Panc1 (cell line): ENCODE measurements around the gene PARP12. TPM values are rescaled to one million over a fixed set of nuclear protein-coding genes. Genes with fewer than 3 reads are reported as not detected.
"Not testable (repeated sequence)": the region's sequence is repeated elsewhere in the genome, so short reads cannot be mapped to it uniquely, and the experiment has no call there.

Experiments used
- ATAC-seq: fragments of 200-7000 bp; cut with Tn5 transposase; 2 replicates; pipeline ENCODE4 v1.9.1; 2020; ENCODE audit warnings: mild to moderate bottlenecking, moderate library complexity
- Bru-seq: library from RNA; stranded (reverse); fragments of 400-500 nt; gene quantifications from one replicate; lab custom pipeline; 2021; lab: Mats Ljungman, UMichigan
- BruChase-seq, 2 experiments: library from RNA; stranded (reverse); fragments of 400-500 nt; gene quantifications; one replicate each; lab custom pipeline; 2021; lab: Mats Ljungman, UMichigan
- BruUV-seq: library from RNA; stranded (reverse); fragments of 400-500 nt; replicated peaks from 2 replicates; lab custom pipeline; 2021; lab: Mats Ljungman, UMichigan
- CTCF ChIA-PET: fragments of 300-600 bp; sonication (Branson Sonifier 250); formaldehyde crosslinking; loops from one replicate; lab custom pipeline; 2022; ENCODE audit warnings: antibody characterized with exemption; lab: Charles Lee
- POLR2A ChIA-PET: fragments of 300-600 bp; sonication (Branson Sonifier 250); formaldehyde crosslinking; loops from one replicate; lab custom pipeline; 2022; ENCODE audit warnings: antibody characterized with exemption; lab: Charles Lee
- DNase-seq: peaks from one replicate; pipeline ENCODE4 v3.0.0-alpha.2; 2010; ENCODE audit warnings: low read depth, low spot score
- H3K27ac ChIP-seq: 2 replicates; pipeline ENCODE4 v1.5.1; 2011; ENCODE audit warnings: mild to moderate bottlenecking, low read length, inconsistent platforms
- H3K27me3 ChIP-seq: fragments of 200-500 bp; sonication (Bioruptor generic); 2 replicates; pipeline ENCODE4 v1.6.0; 2014; ENCODE audit warnings: low read length, inconsistent platforms; ENCODE audit not compliant: control insufficient read depth, insufficient read depth
- H3K36me3 ChIP-seq: fragments of 200-500 bp; sonication (Bioruptor generic); 2 replicates; pipeline ENCODE4 v1.5.1; 2014; ENCODE audit warnings: inconsistent platforms, mild to moderate bottlenecking, low read length, moderate library complexity; ENCODE audit not compliant: control insufficient read depth, insufficient read depth
- H3K4me1 ChIP-seq: 2 replicates; pipeline ENCODE4 v1.5.1; 2011; ENCODE audit warnings: inconsistent platforms, mild to moderate bottlenecking, low read length, moderate library complexity; ENCODE audit not compliant: control insufficient read depth, insufficient read depth
- H3K4me3 ChIP-seq, 2 experiments: 2 replicates each; pipeline ENCODE4 v1.5.1; 2011 to 2012; ENCODE audit warnings: low read depth in 2 of 2, low read length in 2 of 2, mild to moderate bottlenecking in 2 of 2, inconsistent platforms in 1 of 2, moderate library complexity in 1 of 2
- H3K9me3 ChIP-seq: fragments of 200-500 bp; sonication (Bioruptor generic); 2 replicates; pipeline ENCODE4 v1.5.1; 2014; ENCODE audit warnings: low read depth, mild to moderate bottlenecking, inconsistent platforms, low read length, moderate library complexity; ENCODE audit not compliant: control insufficient read depth, insufficient read depth
- POLR2AphosphoS5 ChIP-seq: IDR thresholded peaks from 2 replicates; pipeline ENCODE4 v1.6.1; 2012; ENCODE audit warnings: mild to moderate bottlenecking, low read depth, low read length, moderate library complexity
- SIN3A ChIP-seq: IDR thresholded peaks from 2 replicates; pipeline ENCODE4 v1.6.1; 2012; ENCODE audit warnings: low read depth, mild to moderate bottlenecking, low read length, moderate library complexity, borderline replicate concordance; ENCODE audit not compliant: insufficient read depth
- TCF7L2 ChIP-seq: IDR thresholded peaks from 2 replicates; pipeline ENCODE4 v1.6.1; 2011; ENCODE audit warnings: mild to moderate bottlenecking, low read depth, low read length, inconsistent platforms
- in situ Hi-C: cut with HindIII; loops from 2 replicates; pipeline ENCODE4 v1.10.0; 2016; ENCODE audit warnings: low sequenced_read_pairs, low pct_unique_long_range_greater_than_20kb
- intact Hi-C: fragments of 100-400 bp; cut with micrococcal nuclease; formaldehyde crosslinking; loops from one replicate; pipeline ENCODE4 v1.10.0; 2022; ENCODE audit not compliant: unreplicated experiment
- long read RNA-seq: library from polyadenylated mRNA; unstranded; transcript quantifications from one replicate; pipeline ENCODE4 v2.0.0, GENCODE V29; 2021; ENCODE audit not compliant: unreplicated experiment
- polyA plus RNA-seq: library from polyadenylated mRNA; unstranded; fragments of >200 nt; gene quantifications from one replicate; pipeline ENCODE4 v1.2.1, GENCODE V29; 2012; ENCODE audit warnings: missing spikeins; ENCODE audit not compliant: insufficient read length
- total RNA-seq: library from RNA; stranded (reverse); gene quantifications from one replicate; pipeline ENCODE4 v1.2.1, GENCODE V29; 2021; ENCODE audit not compliant: unreplicated experiment
- TF ChIP-seq, protein P1 (sequence below), 2 experiments: IDR thresholded peaks; 2 replicates each; pipeline ENCODE4 v1.6.1; 2011 to 2012; ENCODE audit warnings: low read depth in 2 of 2, control low read depth in 1 of 2, low read length in 1 of 2, mild to moderate bottlenecking in 1 of 2, moderate library complexity in 1 of 2; ENCODE audit not compliant: insufficient read depth in 1 of 2
- TF ChIP-seq, protein P2 (sequence below): fragments of 450-650 bp; IDR thresholded peaks from 2 replicates; pipeline ENCODE4 v1.5.1; 2017; ENCODE audit warnings: mild to moderate bottlenecking

Gene PARP12, protein sequence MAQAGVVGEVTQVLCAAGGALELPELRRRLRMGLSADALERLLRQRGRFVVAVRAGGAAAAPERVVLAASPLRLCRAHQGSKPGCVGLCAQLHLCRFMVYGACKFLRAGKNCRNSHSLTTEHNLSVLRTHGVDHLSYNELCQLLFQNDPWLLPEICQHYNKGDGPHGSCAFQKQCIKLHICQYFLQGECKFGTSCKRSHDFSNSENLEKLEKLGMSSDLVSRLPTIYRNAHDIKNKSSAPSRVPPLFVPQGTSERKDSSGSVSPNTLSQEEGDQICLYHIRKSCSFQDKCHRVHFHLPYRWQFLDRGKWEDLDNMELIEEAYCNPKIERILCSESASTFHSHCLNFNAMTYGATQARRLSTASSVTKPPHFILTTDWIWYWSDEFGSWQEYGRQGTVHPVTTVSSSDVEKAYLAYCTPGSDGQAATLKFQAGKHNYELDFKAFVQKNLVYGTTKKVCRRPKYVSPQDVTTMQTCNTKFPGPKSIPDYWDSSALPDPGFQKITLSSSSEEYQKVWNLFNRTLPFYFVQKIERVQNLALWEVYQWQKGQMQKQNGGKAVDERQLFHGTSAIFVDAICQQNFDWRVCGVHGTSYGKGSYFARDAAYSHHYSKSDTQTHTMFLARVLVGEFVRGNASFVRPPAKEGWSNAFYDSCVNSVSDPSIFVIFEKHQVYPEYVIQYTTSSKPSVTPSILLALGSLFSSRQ
- 31.7 TPM for total RNA-seq
- 26.4 TPM for polyA plus RNA-seq
- Bru-seq, nascent RNA = percentile 78 among the genes with signal in this experiment
- percentile 80 among the genes with signal in this experiment for BruChase-seq, experiment 1, labeled RNA remaining after a 2-hour chase
- percentile 71 among the genes with signal in this experiment for BruChase-seq, experiment 2, labeled RNA remaining after a 6-hour chase
- long read RNA-seq, transcript PARP12-201 (12 exons, 3,796 nt) = major isoform, 18 of 61 reads
- long read RNA-seq, partial matches to known transcripts = 6 of 61 reads
- long read RNA-seq, other reads (novel, unspliced or antisense) = 36 of 61 reads

- Histone ChIP-seq H3K4me3 (peak within 1 kb of the TSS; percentile 64 to 83), H3K36me3 (no peaks in the 10 kb centered on the region), H3K27me3 (no peaks in the 10 kb centered on the region), H3K27ac (peak within 1 kb of the TSS; percentile 88), H3K4me1 (peaks cover 34% of the 10 kb centered on the region), H3K9me3 (peaks cover 18% of the 10 kb centered on the region)
- CTCF ChIA-PET = no interaction called here
- in situ Hi-C loops (no loop called here), intact Hi-C loops (no loop called here)
- TF ChIP-seq, protein P1, sequence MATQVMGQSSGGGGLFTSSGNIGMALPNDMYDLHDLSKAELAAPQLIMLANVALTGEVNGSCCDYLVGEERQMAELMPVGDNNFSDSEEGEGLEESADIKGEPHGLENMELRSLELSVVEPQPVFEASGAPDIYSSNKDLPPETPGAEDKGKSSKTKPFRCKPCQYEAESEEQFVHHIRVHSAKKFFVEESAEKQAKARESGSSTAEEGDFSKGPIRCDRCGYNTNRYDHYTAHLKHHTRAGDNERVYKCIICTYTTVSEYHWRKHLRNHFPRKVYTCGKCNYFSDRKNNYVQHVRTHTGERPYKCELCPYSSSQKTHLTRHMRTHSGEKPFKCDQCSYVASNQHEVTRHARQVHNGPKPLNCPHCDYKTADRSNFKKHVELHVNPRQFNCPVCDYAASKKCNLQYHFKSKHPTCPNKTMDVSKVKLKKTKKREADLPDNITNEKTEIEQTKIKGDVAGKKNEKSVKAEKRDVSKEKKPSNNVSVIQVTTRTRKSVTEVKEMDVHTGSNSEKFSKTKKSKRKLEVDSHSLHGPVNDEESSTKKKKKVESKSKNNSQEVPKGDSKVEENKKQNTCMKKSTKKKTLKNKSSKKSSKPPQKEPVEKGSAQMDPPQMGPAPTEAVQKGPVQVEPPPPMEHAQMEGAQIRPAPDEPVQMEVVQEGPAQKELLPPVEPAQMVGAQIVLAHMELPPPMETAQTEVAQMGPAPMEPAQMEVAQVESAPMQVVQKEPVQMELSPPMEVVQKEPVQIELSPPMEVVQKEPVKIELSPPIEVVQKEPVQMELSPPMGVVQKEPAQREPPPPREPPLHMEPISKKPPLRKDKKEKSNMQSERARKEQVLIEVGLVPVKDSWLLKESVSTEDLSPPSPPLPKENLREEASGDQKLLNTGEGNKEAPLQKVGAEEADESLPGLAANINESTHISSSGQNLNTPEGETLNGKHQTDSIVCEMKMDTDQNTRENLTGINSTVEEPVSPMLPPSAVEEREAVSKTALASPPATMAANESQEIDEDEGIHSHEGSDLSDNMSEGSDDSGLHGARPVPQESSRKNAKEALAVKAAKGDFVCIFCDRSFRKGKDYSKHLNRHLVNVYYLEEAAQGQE (IDR thresholded peaks at IDR 0.05; ENCODE audit: insufficient read depth in 1 of 2, low read depth in 2 of 2, low read length in 1 of 2) = 0 out of 4 replicates have a peak, but pooled peaks of 1 of the 2 experiments have one; percentile 7
- peak; percentile 84; the same call in 1 of the 2 replicates for TF ChIP-seq SIN3A
- TF ChIP-seq TCF7L2 = peak; percentile 37; the same call in 1 of the 2 replicates
- TF ChIP-seq, protein P2, sequence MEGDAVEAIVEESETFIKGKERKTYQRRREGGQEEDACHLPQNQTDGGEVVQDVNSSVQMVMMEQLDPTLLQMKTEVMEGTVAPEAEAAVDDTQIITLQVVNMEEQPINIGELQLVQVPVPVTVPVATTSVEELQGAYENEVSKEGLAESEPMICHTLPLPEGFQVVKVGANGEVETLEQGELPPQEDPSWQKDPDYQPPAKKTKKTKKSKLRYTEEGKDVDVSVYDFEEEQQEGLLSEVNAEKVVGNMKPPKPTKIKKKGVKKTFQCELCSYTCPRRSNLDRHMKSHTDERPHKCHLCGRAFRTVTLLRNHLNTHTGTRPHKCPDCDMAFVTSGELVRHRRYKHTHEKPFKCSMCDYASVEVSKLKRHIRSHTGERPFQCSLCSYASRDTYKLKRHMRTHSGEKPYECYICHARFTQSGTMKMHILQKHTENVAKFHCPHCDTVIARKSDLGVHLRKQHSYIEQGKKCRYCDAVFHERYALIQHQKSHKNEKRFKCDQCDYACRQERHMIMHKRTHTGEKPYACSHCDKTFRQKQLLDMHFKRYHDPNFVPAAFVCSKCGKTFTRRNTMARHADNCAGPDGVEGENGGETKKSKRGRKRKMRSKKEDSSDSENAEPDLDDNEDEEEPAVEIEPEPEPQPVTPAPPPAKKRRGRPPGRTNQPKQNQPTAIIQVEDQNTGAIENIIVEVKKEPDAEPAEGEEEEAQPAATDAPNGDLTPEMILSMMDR = no peak
- TF ChIP-seq POLR2AphosphoS5 = peak; percentile 70
- POLR2A ChIA-PET = interaction anchor here (0.7 kb wide), 1 partner anchor 21 kb away, joined by 5 read pairs; no protein-coding TSS in a partner anchor
- peak; percentile 36 for DNase-seq
- ATAC-seq = peak; percentile 90
- BruUV-seq = no TSS peak
Measured at GRCh38 chr7:140062528-140063299, at the start of gene PARP12. PARP12 (minus strand) TSS chr7:140062951; CDS start chr7:140062847, 104 bp downstream.

- in situ Hi-C loops, BruUV-seq: not testable (repeated sequence)
Measured at GRCh38 chr7:140108777-140109176, 46.0 kb upstream of the PARP12 start.

More at GRCh38 chr7:140108777-140109176, 46.0 kb upstream of the PARP12 start:
- DNase-seq, H3K4me3 ChIP-seq, H3K4me1 ChIP-seq, H3K27me3 ChIP-seq, H3K36me3 ChIP-seq, POLR2A ChIA-PET, H3K27ac ChIP-seq, H3K9me3 ChIP-seq, intact Hi-C loops, ATAC-seq: not testable (repeated sequence)
- CTCF ChIA-PET = interaction anchor here (0.6 kb wide), 1 partner anchor 412 kb away, joined by 3 read pairs; no protein-coding TSS in a partner anchor
